ENCODE measurements around the gene FAM20B.
"Not testable (repeated sequence)": the region's sequence is repeated elsewhere in the genome, so short reads cannot be mapped to it uniquely, and the experiment has no call there.

DNA sequence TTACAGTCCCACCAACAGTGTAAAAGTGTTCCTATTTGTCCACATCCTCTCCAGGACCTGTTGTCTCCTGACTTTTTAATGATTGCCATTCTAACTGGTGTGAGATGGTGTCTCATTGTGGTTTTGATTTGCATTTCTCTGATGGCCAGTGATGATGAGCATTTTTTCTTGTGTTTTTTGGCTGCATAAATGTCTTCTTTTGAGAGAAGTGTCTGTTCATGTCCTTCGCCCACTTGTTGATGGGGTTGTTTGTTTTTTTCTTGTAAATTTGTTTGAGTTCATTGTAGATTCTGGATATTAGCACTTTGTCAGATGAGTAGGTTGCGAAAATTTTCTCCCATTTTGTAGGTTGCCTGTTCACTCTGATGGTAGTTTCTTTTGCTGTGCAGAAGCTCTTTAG lies 37.5 kb upstream of the FAM20B start:
- TF ChIP-seq, protein P1, sequence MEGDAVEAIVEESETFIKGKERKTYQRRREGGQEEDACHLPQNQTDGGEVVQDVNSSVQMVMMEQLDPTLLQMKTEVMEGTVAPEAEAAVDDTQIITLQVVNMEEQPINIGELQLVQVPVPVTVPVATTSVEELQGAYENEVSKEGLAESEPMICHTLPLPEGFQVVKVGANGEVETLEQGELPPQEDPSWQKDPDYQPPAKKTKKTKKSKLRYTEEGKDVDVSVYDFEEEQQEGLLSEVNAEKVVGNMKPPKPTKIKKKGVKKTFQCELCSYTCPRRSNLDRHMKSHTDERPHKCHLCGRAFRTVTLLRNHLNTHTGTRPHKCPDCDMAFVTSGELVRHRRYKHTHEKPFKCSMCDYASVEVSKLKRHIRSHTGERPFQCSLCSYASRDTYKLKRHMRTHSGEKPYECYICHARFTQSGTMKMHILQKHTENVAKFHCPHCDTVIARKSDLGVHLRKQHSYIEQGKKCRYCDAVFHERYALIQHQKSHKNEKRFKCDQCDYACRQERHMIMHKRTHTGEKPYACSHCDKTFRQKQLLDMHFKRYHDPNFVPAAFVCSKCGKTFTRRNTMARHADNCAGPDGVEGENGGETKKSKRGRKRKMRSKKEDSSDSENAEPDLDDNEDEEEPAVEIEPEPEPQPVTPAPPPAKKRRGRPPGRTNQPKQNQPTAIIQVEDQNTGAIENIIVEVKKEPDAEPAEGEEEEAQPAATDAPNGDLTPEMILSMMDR (IDR thresholded peaks at IDR 0.05; ENCODE audit: low read depth, low read length, missing input control) = not testable (repeated sequence)
- TF ChIP-seq FOXA1, JUND, SP1, ZBTB33, YY1, FOXA2 (IDR thresholded peaks at IDR 0.05): not testable (repeated sequence)
- TF ChIP-seq, protein P2, sequence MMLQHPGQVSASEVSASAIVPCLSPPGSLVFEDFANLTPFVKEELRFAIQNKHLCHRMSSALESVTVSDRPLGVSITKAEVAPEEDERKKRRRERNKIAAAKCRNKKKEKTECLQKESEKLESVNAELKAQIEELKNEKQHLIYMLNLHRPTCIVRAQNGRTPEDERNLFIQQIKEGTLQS (IDR thresholded peaks at IDR 0.05) = not testable (repeated sequence)
- TF ChIP-seq, protein P3, sequence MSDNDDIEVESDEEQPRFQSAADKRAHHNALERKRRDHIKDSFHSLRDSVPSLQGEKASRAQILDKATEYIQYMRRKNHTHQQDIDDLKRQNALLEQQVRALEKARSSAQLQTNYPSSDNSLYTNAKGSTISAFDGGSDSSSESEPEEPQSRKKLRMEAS (IDR thresholded peaks at IDR 0.05) = not testable (repeated sequence)

All from liver (tissue), 3 donors.